HG03439 (cell line): ENCODE results near the gene ABCF1.
A peak's percentile ranks its signal among the peaks of the same experiment; 100 is the strongest.
"Not testable (repeated sequence)": the region's sequence is repeated elsewhere in the genome, so short reads cannot be mapped to it uniquely, and the experiment has no call there.

Experiments
- ATAC-seq: cut with Tn5 transposase; IDR thresholded peaks from one replicate; pipeline ENCODE4 v1.9.1; 2021; ENCODE audit warnings: mild to moderate bottlenecking, moderate library complexity; ENCODE audit not compliant: unreplicated experiment

Gene ABCF1

GRCh38 chr6:30571075-30571761 is at the start of gene ABCF1:
Gene ABCF1 (plus strand): TSS chr6:30571442. CDS start chr6:30571488, 46 bp downstream.
- ATAC-seq: peak; percentile 89

- ATAC-seq: not testable (repeated sequence)
Observed at GRCh38 chr6:30521952-30522351, 49.3 kb upstream of the ABCF1 start.

- ATAC-seq: not testable (repeated sequence)
Observed at GRCh38 chr6:30526444-30526843, 44.8 kb upstream of the ABCF1 start.

GRCh38 chr6:30529349-30529875 is 41.8 kb upstream of the ABCF1 start:
- peak; percentile 46 for ATAC-seq

GRCh38 chr6:30530014-30530413 is 41.2 kb upstream of the ABCF1 start:
- ATAC-seq: no peak

GRCh38 chr6:30533460-30534294 is 37.6 kb upstream of the ABCF1 start:
- ATAC-seq: no peak

- ATAC-seq: no peak
Observed at GRCh38 chr6:30537931-30538330, 33.3 kb upstream of the ABCF1 start.

- peak; percentile 40 for ATAC-seq
Observed at GRCh38 chr6:30541515-30542403, 29.5 kb upstream of the ABCF1 start.

- no peak for ATAC-seq
Observed at GRCh38 chr6:30542404-30542725, 28.9 kb upstream of the ABCF1 start.

GRCh38 chr6:30542915-30543314 is 28.3 kb upstream of the ABCF1 start:
- no peak for ATAC-seq

- no peak for ATAC-seq
Observed at GRCh38 chr6:30543821-30544220, 27.4 kb upstream of the ABCF1 start.

- no peak for ATAC-seq
Observed at GRCh38 chr6:30544666-30545272, 26.5 kb upstream of the ABCF1 start.

- no peak for ATAC-seq
Observed at GRCh38 chr6:30547454-30547853, 23.8 kb upstream of the ABCF1 start.

GRCh38 chr6:30548375-30548774 is 22.9 kb upstream of the ABCF1 start:
- ATAC-seq: no peak

GRCh38 chr6:30554404-30554803 is 16.8 kb upstream of the ABCF1 start:
- ATAC-seq: no peak

GRCh38 chr6:30554962-30555815 is 16.1 kb upstream of the ABCF1 start:
- ATAC-seq: peak; percentile 0

- ATAC-seq: peak; percentile 0
Observed at GRCh38 chr6:30555816-30556065, 15.5 kb upstream of the ABCF1 start.

GRCh38 chr6:30556066-30556905 is 15.0 kb upstream of the ABCF1 start, which contains the start of gene GNL1:
Gene GNL1 (minus strand): TSS chr6:30556489. CDS start chr6:30556203, 286 bp downstream.
- ATAC-seq: peak; percentile 79
